ENCODE measurements around the gene EED.
"Not testable (repeated sequence)": the region's sequence is repeated elsewhere in the genome, so short reads cannot be mapped to it uniquely, and the experiment has no call there.

Gene EED

GRCh38 chr11:86249307-86250098 is 5.0 kb downstream of the EED start:
- no peak for DNase-seq

DNA sequence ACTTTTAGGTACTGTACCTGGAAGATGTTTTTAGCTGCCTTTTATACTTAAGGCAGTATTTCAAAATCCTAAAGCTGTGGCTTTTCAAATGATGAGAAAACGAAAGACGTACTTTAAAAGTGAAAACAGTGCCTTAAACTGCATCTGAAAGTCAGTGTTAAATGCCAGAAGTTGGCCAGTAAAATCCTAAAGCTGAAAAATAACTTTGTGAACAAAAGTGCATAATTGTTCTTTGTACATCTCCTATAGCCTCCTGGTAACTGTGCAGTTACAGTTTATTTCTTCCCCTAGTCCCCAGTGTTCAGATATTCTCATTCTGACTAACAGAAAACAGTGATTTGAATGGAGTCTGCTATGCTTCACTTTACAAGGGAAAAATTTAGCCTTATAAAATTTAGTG is 6.8 kb downstream of the EED start:
- DNase-seq: no peak

DNA sequence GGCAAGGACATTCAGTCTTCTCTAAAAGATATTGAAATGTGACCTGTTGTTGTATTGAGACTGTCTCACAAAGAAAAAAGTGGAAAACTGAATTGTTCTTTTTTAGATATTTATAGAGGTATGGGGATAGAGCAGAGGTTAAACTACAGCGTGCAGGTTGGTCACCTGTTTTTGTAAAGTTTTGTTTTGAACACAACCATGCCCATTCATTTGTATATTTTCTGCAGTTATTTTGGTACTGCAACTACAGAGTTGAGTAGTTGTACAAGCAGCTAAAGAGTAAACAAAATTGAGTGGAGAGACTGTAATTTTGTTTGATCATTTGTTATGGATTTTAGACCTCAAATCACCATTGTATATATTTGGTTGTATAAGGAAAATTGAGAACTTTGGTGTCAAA is 11.3 kb downstream of the EED start:
- no peak for DNase-seq

GRCh38 chr11:86256608-86257007 is 12.1 kb downstream of the EED start:
- no peak for DNase-seq

DNA sequence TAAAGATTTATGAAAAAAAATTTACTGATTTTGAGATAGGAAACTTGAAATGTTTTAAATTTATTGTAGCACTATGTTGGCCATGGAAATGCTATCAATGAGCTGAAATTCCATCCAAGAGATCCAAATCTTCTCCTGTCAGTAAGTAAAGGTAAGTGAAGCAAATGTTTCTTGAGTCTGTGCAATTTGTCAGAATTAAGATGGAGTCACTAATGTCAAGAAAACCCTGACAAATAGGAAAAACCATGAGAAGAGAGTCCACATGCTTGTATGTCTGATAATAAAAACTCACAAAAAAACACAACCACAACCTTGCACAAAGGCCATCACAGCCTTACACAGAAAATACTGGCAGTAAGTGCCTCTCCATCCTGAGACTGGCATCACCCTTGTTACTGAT is 12.9 kb downstream of the EED start:
- DNase-seq: no peak

GRCh38 chr11:86259730-86260129 is 15.2 kb downstream of the EED start:
- DNase-seq: no peak

- DNase-seq: no peak
These were observed 16.8 kb downstream of the EED start for GRCh38 chr11:86261328-86261727.

GRCh38 chr11:86262387-86262786 is 17.8 kb downstream of the EED start:
- DNase-seq: no peak

GRCh38 chr11:86264649-86265048 is 20.1 kb downstream of the EED start:
- no peak for DNase-seq

DNA sequence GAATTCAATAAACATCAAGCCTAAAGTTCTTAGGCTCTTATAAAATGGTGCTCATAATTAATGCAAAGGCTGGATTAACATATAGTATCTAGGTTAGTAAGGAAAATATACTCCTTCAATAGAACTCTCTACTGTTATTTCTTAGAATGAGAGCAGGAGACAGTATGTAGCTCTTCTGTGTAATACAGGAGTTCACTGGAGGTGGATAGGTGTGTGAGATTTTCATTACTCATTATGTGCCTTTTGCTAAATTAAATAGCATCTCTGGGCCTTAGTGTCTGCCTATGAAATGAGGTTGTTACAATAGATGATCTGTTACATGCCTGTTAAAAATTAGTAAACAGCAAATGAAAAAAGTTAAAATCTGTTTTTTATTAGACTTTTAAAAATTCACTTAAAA is 20.6 kb downstream of the EED start:
- no peak for DNase-seq

DNA sequence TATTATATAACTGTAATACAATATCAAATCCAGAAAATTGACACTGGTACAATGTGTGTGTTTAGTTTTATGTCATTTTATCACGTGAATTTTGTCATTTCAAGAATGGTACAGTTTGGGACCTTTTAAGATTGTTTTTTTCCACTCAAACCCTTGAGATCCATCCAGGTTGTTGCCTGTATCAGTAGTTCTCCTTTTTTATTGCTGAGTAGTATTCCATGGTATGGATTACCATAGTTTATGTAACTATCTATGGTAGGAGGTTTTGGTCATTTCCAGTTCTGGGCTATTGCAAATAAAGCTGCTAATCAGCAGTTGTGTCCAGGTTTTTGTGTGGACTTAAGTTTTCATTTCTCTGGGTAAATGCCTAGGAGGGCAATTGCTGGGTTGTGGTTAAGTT is 25.1 kb downstream of the EED start:
- DNase-seq: no peak

DNA sequence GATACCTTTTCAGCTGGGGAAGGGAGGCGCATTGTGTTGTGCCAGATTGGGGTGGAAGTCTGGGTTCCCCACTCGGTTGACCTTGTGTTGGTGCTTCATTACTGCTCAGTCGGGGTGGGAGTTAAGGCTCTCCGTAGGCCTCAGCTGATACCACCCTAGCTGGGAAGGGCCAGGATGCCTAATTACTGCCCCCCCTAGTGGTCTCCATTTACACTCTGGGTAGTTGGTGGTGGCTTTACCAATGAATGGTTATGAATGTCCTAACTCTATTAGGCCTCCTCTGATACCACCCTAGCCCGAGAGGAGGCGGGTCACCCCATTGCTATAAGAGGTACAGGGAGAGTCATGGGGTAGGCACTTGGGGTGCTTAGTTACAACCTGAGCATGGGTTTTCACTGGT is 29.9 kb downstream of the EED start:
- no peak for DNase-seq

GRCh38 chr11:86274999-86275398 is 30.4 kb downstream of the EED start:
- no peak for DNase-seq

DNA sequence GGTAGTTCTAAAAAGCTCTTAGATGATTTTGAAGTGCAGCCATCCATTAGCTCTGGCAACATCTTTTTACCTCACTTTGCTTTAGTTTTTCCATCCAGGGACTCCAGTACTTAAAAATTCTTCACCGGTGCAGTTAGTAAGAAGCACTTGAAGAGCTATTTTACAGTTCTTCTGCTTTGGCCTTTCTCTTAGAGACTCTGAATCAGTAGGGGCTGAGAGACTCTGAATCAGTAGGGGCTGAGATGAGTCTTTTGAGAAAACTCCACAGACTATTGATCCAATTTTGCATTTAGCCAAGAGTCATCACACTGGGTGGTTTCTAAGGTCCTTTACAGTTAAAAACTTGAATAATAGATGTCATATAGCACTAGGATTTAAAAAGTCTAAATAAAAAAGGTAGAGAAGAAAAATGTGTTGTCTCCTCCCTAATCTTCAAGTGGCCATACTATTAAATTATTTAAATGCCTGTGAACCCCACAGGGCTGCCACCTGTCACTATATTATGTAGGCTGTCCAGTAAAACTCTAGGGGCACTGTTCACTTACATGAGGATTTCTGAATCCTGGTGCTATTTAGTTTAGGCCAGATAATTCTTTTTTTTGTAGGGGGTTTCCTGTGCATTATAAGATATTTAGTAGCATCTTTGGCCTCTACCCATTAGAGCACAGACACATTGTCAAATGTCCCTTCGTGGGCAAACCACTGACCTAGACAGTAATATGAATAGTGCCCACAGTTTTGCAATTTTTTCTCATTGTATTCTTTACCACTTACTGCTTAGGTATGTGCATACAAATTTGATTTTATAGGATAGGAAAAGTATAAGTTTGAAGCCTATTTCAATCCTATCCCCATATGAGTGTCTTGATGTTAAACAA is 31.2 kb downstream of the EED start:
- no peak for DNase-seq

DNA sequence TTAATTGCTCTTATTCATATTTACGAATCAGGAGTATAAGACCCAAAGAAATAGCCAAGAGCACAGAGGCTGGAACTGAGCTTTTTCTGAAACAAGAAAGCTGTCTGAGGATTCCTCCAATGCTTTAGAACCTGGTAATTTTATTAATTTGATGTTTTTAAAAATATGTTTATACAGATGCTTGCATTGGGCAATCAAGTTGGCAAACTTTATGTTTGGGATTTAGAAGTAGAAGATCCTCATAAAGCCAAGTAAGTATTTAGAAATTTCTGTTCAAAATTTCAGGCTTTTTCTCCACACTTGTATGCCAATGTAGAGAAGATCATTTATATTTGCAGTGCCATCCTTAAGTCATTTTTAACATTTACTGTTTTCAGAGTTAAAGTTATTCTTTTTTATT is 33.2 kb downstream of the EED start:
- DNase-seq: no peak

- no peak for DNase-seq
These were observed 33.7 kb downstream of the EED start for GRCh38 chr11:86278226-86278625.

DNA sequence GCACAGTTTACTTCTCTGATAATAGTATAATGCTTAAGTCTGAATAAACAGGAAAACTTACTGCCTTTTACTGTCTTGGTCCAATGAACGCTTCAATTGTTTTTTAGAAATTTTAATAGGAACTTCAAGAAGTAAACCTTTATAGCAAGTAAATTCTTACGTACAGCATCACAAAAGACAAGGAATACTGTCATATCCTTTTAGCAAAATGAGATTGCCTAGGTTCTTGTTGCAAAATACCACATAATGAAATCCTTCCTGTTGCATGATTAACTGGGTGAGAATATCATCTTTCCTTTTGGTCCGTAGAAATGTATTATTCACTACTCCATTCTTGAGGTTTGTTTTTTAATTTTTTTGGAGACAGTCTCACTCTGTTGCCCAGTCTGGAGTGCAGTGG is 35.2 kb downstream of the EED start:
- DNase-seq: no peak

DNA sequence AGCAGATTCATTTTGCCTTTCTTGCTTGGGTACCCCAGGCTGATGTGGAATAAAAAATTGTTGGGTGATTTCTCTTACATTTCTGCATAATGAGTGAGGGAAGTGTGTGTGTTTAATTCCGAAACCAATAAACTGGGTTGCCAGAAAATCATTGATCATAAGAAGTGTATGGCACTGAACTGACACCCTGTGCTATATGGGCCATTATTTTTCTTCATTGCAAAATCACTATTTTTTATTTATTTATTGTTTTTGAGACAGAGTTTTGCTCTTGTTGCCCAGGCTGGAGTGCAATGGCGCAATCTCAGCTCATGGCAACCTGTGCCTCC is 42.9 kb downstream of the EED start:
- no peak for DNase-seq

GRCh38 chr11:86288776-86289507 is 44.4 kb downstream of the EED start:
- no peak for DNase-seq

DNA sequence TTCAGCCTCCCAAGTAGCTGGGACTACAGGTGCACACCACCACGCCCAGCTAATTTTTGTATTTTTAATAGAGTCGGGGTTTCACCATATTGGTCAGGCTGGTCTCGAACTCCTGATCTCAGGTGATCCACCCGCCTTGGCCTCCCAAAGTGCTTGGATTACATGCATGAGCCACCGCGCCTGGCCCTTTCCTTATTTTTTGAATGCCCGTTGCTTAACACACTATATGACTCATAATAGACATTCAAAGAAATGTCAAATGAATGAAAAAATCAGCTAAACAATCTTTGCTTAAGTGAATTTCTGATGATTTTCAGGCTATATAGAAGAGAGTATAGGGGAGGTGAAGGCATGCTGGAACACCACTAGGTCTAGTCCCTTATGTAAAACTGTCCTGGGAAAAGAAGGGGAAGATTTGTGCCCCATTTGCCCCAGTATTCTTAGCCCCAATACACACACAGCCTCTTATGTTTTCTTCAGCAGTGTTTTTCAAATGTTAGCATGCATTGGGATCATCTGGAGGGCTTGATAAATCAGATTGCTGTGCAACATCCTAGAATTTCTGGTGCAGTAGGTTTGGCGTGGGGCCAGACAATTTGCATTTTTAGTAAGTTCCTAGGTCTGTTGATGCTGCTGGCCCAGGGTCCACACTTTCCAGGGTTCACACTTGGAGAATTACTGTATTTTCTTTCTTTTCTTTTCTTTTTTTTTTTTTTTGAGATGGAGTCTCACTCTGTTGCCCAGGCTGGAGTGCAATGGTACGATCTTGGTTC is 45.1 kb downstream of the EED start:
- DNase-seq: not testable (repeated sequence)

DNA sequence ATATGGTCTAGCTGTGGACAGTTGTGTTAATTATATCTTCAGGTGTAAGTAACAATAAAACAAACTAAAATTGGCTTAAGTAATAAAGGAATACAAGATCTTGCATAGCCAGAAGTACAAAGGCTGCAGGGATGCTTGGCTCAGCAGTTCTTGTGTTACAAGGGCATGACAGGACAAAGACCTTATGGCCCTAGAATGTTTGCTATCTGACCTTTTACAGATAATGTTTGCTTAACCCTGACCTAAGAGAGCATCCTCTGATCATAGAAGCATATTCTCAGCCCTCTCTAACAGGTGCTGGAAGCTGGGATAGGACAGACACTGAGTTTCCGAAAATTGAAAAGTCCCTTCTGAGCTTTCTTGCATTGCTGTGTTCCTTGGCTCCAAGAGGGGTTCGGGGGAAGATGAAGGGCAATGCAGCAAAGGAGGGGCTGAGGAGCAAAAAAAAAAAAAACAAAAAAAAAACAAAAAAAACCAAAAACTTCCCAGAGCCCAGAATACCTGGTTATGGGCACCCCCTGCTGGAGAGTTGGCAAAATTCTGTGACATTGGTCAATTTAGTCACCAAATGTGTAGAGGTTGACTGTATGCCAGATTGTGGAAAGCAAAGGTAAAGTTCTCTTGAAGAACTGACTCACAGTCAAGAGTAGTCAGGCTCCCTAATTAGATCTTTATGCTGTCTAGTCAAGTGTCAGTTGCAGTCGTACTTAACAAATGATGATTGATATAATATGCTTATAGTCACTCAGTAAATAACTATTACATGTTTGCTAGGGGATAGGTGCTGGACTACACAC is 47.1 kb downstream of the EED start:
- peak; percentile 15 to 36 for DNase-seq
